ENCODE data around the gene MARS1.

Gene MARS1

GRCh38 chr12:57467212-57467874, 20.5 kb upstream of the MARS1 start:
- H3K9ac ChIP-seq (ENCODE audit: low read length): no peak overlapping the region
- H3K9me3 ChIP-seq (ENCODE audit: control insufficient read depth, low read depth, low read length): no peaks in the 10 kb centered on the region
- no peak overlapping the region for H3K27ac ChIP-seq (ENCODE audit: low read length)
- no peak overlapping the region for H3K4me3 ChIP-seq (ENCODE audit: low read length)
- H3K36me3 ChIP-seq (ENCODE audit: control insufficient read depth, low read depth, low read length): no peaks in the 10 kb centered on the region
- peaks cover 3% of the 10 kb centered on the region for H3K4me1 ChIP-seq (ENCODE audit: control insufficient read depth, low read depth, low read length)
- peaks cover 7% of the 10 kb centered on the region for H3K27me3 ChIP-seq (ENCODE audit: control insufficient read depth, insufficient read depth, low read length)

GRCh38 chr12:57467915-57468314, 20.0 kb upstream of the MARS1 start:
- H3K27me3 ChIP-seq (ENCODE audit: control insufficient read depth, insufficient read depth, low read length): peaks cover 13% of the 10 kb centered on the region

GRCh38 chr12:57469296-57470164, 18.3 kb upstream of the MARS1 start:
- Histone ChIP-seq H3K27me3 (ENCODE audit: control insufficient read depth, insufficient read depth, low read length) (peaks cover 27% of the 10 kb centered on the region), H3K9ac (ENCODE audit: low read length) (no peak overlapping the region), H3K27ac (ENCODE audit: low read length) (no peak overlapping the region), H3K4me1 (ENCODE audit: control insufficient read depth, low read depth, low read length) (no peaks in the 10 kb centered on the region), H3K36me3 (ENCODE audit: control insufficient read depth, low read depth, low read length) (no peaks in the 10 kb centered on the region), H3K4me3 (ENCODE audit: low read length) (no peak overlapping the region), H3K9me3 (ENCODE audit: control insufficient read depth, low read depth, low read length) (no peaks in the 10 kb centered on the region)

More at GRCh38 chr12:57467915-57468314, 20.0 kb upstream of the MARS1 start:
- H3K9ac ChIP-seq (ENCODE audit: low read length): no peak overlapping the region
- no peaks in the 10 kb centered on the region for H3K36me3 ChIP-seq (ENCODE audit: control insufficient read depth, low read depth, low read length)
- no peak overlapping the region for H3K27ac ChIP-seq (ENCODE audit: low read length)
- peaks cover 1% of the 10 kb centered on the region for H3K4me1 ChIP-seq (ENCODE audit: control insufficient read depth, low read depth, low read length)
- no peaks in the 10 kb centered on the region for H3K9me3 ChIP-seq (ENCODE audit: control insufficient read depth, low read depth, low read length)
- no peak overlapping the region for H3K4me3 ChIP-seq (ENCODE audit: low read length)

GRCh38 chr12:57470286-57470969, 17.4 kb upstream of the MARS1 start:
- Histone ChIP-seq H3K4me1 (ENCODE audit: control insufficient read depth, low read depth, low read length) (peaks cover 4% of the 10 kb centered on the region), H3K9ac (ENCODE audit: low read length) (no peak overlapping the region)

GRCh38 chr12:57470970-57471656, 16.8 kb upstream of the MARS1 start:
- Histone ChIP-seq H3K9ac (ENCODE audit: low read length) (no peak overlapping the region), H3K9me3 (ENCODE audit: control insufficient read depth, low read depth, low read length) (no peaks in the 10 kb centered on the region), H3K4me3 (ENCODE audit: low read length) (no peak overlapping the region), H3K36me3 (ENCODE audit: control insufficient read depth, low read depth, low read length) (no peaks in the 10 kb centered on the region), H3K27me3 (ENCODE audit: control insufficient read depth, insufficient read depth, low read length) (peaks cover 43% of the 10 kb centered on the region), H3K27ac (ENCODE audit: low read length) (no peak overlapping the region), H3K4me1 (ENCODE audit: control insufficient read depth, low read depth, low read length) (peaks cover 4% of the 10 kb centered on the region)

More at GRCh38 chr12:57470286-57470969, 17.4 kb upstream of the MARS1 start:
- H3K36me3 ChIP-seq (ENCODE audit: control insufficient read depth, low read depth, low read length): no peaks in the 10 kb centered on the region
- H3K27ac ChIP-seq (ENCODE audit: low read length): no peak overlapping the region
- no peaks in the 10 kb centered on the region for H3K9me3 ChIP-seq (ENCODE audit: control insufficient read depth, low read depth, low read length)
- H3K4me3 ChIP-seq (ENCODE audit: low read length): no peak overlapping the region
- peaks cover 36% of the 10 kb centered on the region for H3K27me3 ChIP-seq (ENCODE audit: control insufficient read depth, insufficient read depth, low read length)

GRCh38 chr12:57471661-57472060, 16.2 kb upstream of the MARS1 start:
- H3K9ac ChIP-seq (ENCODE audit: low read length): no peak overlapping the region
- peaks cover 49% of the 10 kb centered on the region for H3K27me3 ChIP-seq (ENCODE audit: control insufficient read depth, insufficient read depth, low read length)

GRCh38 chr12:57472391-57472790, 15.5 kb upstream of the MARS1 start:
- no peak overlapping the region for H3K4me3 ChIP-seq (ENCODE audit: low read length)
- no peaks in the 10 kb centered on the region for H3K9me3 ChIP-seq (ENCODE audit: control insufficient read depth, low read depth, low read length)
- no peak overlapping the region for H3K9ac ChIP-seq (ENCODE audit: low read length)
- H3K27me3 ChIP-seq (ENCODE audit: control insufficient read depth, insufficient read depth, low read length): peaks cover 56% of the 10 kb centered on the region
- no peaks in the 10 kb centered on the region for H3K36me3 ChIP-seq (ENCODE audit: control insufficient read depth, low read depth, low read length)
- H3K27ac ChIP-seq (ENCODE audit: low read length): no peak overlapping the region
- H3K4me1 ChIP-seq (ENCODE audit: control insufficient read depth, low read depth, low read length): peaks cover 4% of the 10 kb centered on the region

More at GRCh38 chr12:57471661-57472060, 16.2 kb upstream of the MARS1 start:
- no peaks in the 10 kb centered on the region for H3K9me3 ChIP-seq (ENCODE audit: control insufficient read depth, low read depth, low read length)
- no peak overlapping the region for H3K27ac ChIP-seq (ENCODE audit: low read length)
- no peaks in the 10 kb centered on the region for H3K36me3 ChIP-seq (ENCODE audit: control insufficient read depth, low read depth, low read length)
- no peak overlapping the region for H3K4me3 ChIP-seq (ENCODE audit: low read length)
- H3K4me1 ChIP-seq (ENCODE audit: control insufficient read depth, low read depth, low read length): peaks cover 4% of the 10 kb centered on the region

- H3K27ac ChIP-seq (ENCODE audit: low read length): no peak overlapping the region
- peaks cover 63% of the 10 kb centered on the region for H3K27me3 ChIP-seq (ENCODE audit: control insufficient read depth, insufficient read depth, low read length)
- H3K36me3 ChIP-seq (ENCODE audit: control insufficient read depth, low read depth, low read length): no peaks in the 10 kb centered on the region
- no peak overlapping the region for H3K4me3 ChIP-seq (ENCODE audit: low read length)
- peaks cover 8% of the 10 kb centered on the region for H3K4me1 ChIP-seq (ENCODE audit: control insufficient read depth, low read depth, low read length)
- no peak overlapping the region for H3K9ac ChIP-seq (ENCODE audit: low read length)
- H3K9me3 ChIP-seq (ENCODE audit: control insufficient read depth, low read depth, low read length): no peaks in the 10 kb centered on the region
These were observed 14.5 kb upstream of the MARS1 start for GRCh38 chr12:57473392-57473791.

- Histone ChIP-seq H3K9me3 (ENCODE audit: control insufficient read depth, low read depth, low read length) (no peaks in the 10 kb centered on the region), H3K9ac (ENCODE audit: low read length) (no peak overlapping the region), H3K4me1 (ENCODE audit: control insufficient read depth, low read depth, low read length) (peaks cover 8% of the 10 kb centered on the region), H3K27ac (ENCODE audit: low read length) (no peak overlapping the region), H3K36me3 (ENCODE audit: control insufficient read depth, low read depth, low read length) (no peaks in the 10 kb centered on the region), H3K4me3 (ENCODE audit: low read length) (no peak overlapping the region), H3K27me3 (ENCODE audit: control insufficient read depth, insufficient read depth, low read length) (peaks cover 64% of the 10 kb centered on the region)
These were observed 14.0 kb upstream of the MARS1 start for GRCh38 chr12:57473886-57474285.

- H3K4me3 ChIP-seq (ENCODE audit: low read length): no peak overlapping the region
- H3K4me1 ChIP-seq (ENCODE audit: control insufficient read depth, low read depth, low read length): peaks cover 8% of the 10 kb centered on the region
- no peak overlapping the region for H3K9ac ChIP-seq (ENCODE audit: low read length)
- no peaks in the 10 kb centered on the region for H3K36me3 ChIP-seq (ENCODE audit: control insufficient read depth, low read depth, low read length)
- no peak overlapping the region for H3K27ac ChIP-seq (ENCODE audit: low read length)
- H3K27me3 ChIP-seq (ENCODE audit: control insufficient read depth, insufficient read depth, low read length): peaks cover 69% of the 10 kb centered on the region
- no peaks in the 10 kb centered on the region for H3K9me3 ChIP-seq (ENCODE audit: control insufficient read depth, low read depth, low read length)
These were observed 13.4 kb upstream of the MARS1 start for GRCh38 chr12:57474430-57474829.

GRCh38 chr12:57474862-57475261, 13.0 kb upstream of the MARS1 start:
- H3K27me3 ChIP-seq (ENCODE audit: control insufficient read depth, insufficient read depth, low read length): peaks cover 72% of the 10 kb centered on the region
- H3K9me3 ChIP-seq (ENCODE audit: control insufficient read depth, low read depth, low read length): no peaks in the 10 kb centered on the region
- H3K27ac ChIP-seq (ENCODE audit: low read length): no peak overlapping the region
- H3K9ac ChIP-seq (ENCODE audit: low read length): no peak overlapping the region
- H3K4me3 ChIP-seq (ENCODE audit: low read length): peak overlapping the region; percentile 51
- no peaks in the 10 kb centered on the region for H3K36me3 ChIP-seq (ENCODE audit: control insufficient read depth, low read depth, low read length)
- peaks cover 8% of the 10 kb centered on the region for H3K4me1 ChIP-seq (ENCODE audit: control insufficient read depth, low read depth, low read length)
